ENCODE measurements around the gene KCNT1.
"Not testable (repeated sequence)": the region's sequence is repeated elsewhere in the genome, so short reads cannot be mapped to it uniquely, and the experiment has no call there.

KCNT1 gene

GRCh38 chr9:135701959-135702721 lies at the start of gene KCNT1:
TSS of gene KCNT1 (plus strand) at chr9:135702185. CDS start at chr9:135702259, 74 bp downstream.
- DNase-seq: peak; percentile 39

GRCh38 chr9:135655317-135655716 lies 46.7 kb upstream of the KCNT1 start:
- DNase-seq: no peak

- no peak for DNase-seq
Measured at GRCh38 chr9:135657416-135657815, 44.6 kb upstream of the KCNT1 start.

GRCh38 chr9:135659252-135659651 lies 42.7 kb upstream of the KCNT1 start:
- DNase-seq: no peak

- DNase-seq: no peak
Measured at GRCh38 chr9:135660407-135660806, 41.6 kb upstream of the KCNT1 start.

- no peak for DNase-seq
Measured at GRCh38 chr9:135661816-135662560, 40.0 kb upstream of the KCNT1 start.

GRCh38 chr9:135662758-135663450 lies 39.1 kb upstream of the KCNT1 start, which contains the start of gene LCN9:
TSS of gene LCN9 (plus strand) at chr9:135663309. CDS start at chr9:135663322, 13 bp downstream.
- no peak for DNase-seq

GRCh38 chr9:135663451-135663770 lies 38.6 kb upstream of the KCNT1 start:
- DNase-seq: no peak

- no peak for DNase-seq
Measured at GRCh38 chr9:135663857-135664256, 38.1 kb upstream of the KCNT1 start.

- DNase-seq: no peak
Measured at GRCh38 chr9:135664266-135664665, 37.7 kb upstream of the KCNT1 start.

- DNase-seq: no peak
Measured at GRCh38 chr9:135664801-135665794, 36.9 kb upstream of the KCNT1 start.

- no peak for DNase-seq
Measured at GRCh38 chr9:135665795-135666189, 36.2 kb upstream of the KCNT1 start.

- DNase-seq: no peak
Measured at GRCh38 chr9:135666534-135667462, 35.2 kb upstream of the KCNT1 start.

- no peak for DNase-seq
Measured at GRCh38 chr9:135667463-135668001, 34.5 kb upstream of the KCNT1 start.

GRCh38 chr9:135669018-135669417 lies 33.0 kb upstream of the KCNT1 start:
- DNase-seq: not testable (repeated sequence)

- DNase-seq: no peak
Measured at GRCh38 chr9:135669616-135670285, 32.2 kb upstream of the KCNT1 start.

GRCh38 chr9:135670721-135671590 lies 31.0 kb upstream of the KCNT1 start:
- no peak for DNase-seq

GRCh38 chr9:135671591-135672041 lies 30.4 kb upstream of the KCNT1 start:
- no peak for DNase-seq

- DNase-seq: not testable (repeated sequence)
Measured at GRCh38 chr9:135672786-135673185, 29.2 kb upstream of the KCNT1 start.

All from NCI-H226 (cell line).